GM23338 (cell line): ENCODE measurements around the gene GNAI2. TPM values are rescaled to one million over a fixed set of nuclear protein-coding genes. Genes with fewer than 3 reads are reported as not detected.

Experiments used
- ATAC-seq: fragments of 200-7000 bp; cut with Tn5 transposase; 3 replicates; pipeline ENCODE4 v1.9.1; 2020
- DNase-seq: peaks from one replicate; pipeline ENCODE4 v3.0.0-alpha.2; 2015; ENCODE audit warnings: low spot score
- H2AFZ ChIP-seq: fragments of 200-600 bp; sonication (generic); 2 replicates; pipeline ENCODE4 v1.8.0; 2016; ENCODE audit warnings: antibody characterized with exemption, mild to moderate bottlenecking, moderate library complexity
- H3F3A ChIP-seq: fragments of 200-600 bp; sonication (generic); replicated peaks from 2 replicates; pipeline ENCODE4 v1.8.0; 2017; ENCODE audit warnings: antibody characterized with exemption, mixed run types, low read depth
- H3K27ac ChIP-seq: fragments of 200-600 bp; sonication (generic); 2 replicates; pipeline ENCODE4 v1.6.1; 2016; ENCODE audit warnings: low read depth
- H3K27me3 ChIP-seq: fragments of 200-600 bp; sonication (generic); 2 replicates; pipeline ENCODE4 v1.8.0; 2016; ENCODE audit warnings: mild to moderate bottlenecking, mixed run types, moderate library complexity; ENCODE audit not compliant: insufficient read depth
- H3K36me3 ChIP-seq: fragments of 200-600 bp; sonication (generic); 2 replicates; pipeline ENCODE4 v1.8.0; 2016; ENCODE audit warnings: mild to moderate bottlenecking; ENCODE audit not compliant: insufficient read depth
- H3K4me1 ChIP-seq: fragments of 200-600 bp; sonication (generic); 2 replicates; pipeline ENCODE4 v1.8.0; 2016; ENCODE audit warnings: mild to moderate bottlenecking, moderate library complexity; ENCODE audit not compliant: insufficient read depth
- H3K4me2 ChIP-seq: fragments of 200-600 bp; sonication (generic); 2 replicates; pipeline ENCODE4 v1.7.1; 2017; ENCODE audit warnings: mixed run types
- H3K4me3 ChIP-seq: fragments of 200-600 bp; sonication (generic); 2 replicates; pipeline ENCODE4 v1.6.1; 2016; ENCODE audit warnings: mixed run types
- H3K79me2 ChIP-seq: fragments of 200-600 bp; sonication (generic); replicated peaks from 2 replicates; pipeline ENCODE4 v1.8.0; 2017; ENCODE audit warnings: mild to moderate bottlenecking; ENCODE audit not compliant: insufficient read depth
- H3K9me2 ChIP-seq: fragments of 200-600 bp; sonication (generic); 2 replicates; pipeline ENCODE4 v1.8.0; 2017; ENCODE audit not compliant: insufficient read depth
- H4K20me1 ChIP-seq: fragments of 200-600 bp; sonication (generic); replicated peaks from 2 replicates; pipeline ENCODE4 v1.8.0; 2017; ENCODE audit warnings: mild to moderate bottlenecking; ENCODE audit not compliant: insufficient read depth
- H3K27ac Mint-ChIP-seq: 2 replicates; pipeline ENCODE4 v1.8.0; 2020; ENCODE audit warnings: inconsistent platforms, mild to moderate bottlenecking, moderate library complexity, mixed read lengths
- H3K27me3 Mint-ChIP-seq: 3 replicates; pipeline ENCODE4 v1.8.0; 2022; ENCODE audit warnings: low read depth, mild to moderate bottlenecking, moderate library complexity, mixed read lengths, inconsistent platforms; ENCODE audit not compliant: insufficient read depth, poor library complexity
- H3K36me3 Mint-ChIP-seq: 3 replicates; pipeline ENCODE4 v1.8.0; 2021; ENCODE audit warnings: low read depth, mild to moderate bottlenecking, inconsistent platforms, moderate library complexity, mixed read lengths
- H3K4me1 Mint-ChIP-seq: 3 replicates; pipeline ENCODE4 v1.8.0; 2020; ENCODE audit warnings: mild to moderate bottlenecking, inconsistent platforms, mixed read lengths
- H3K4me3 Mint-ChIP-seq: 3 replicates; pipeline ENCODE4 v1.8.0; 2021; ENCODE audit warnings: moderate library complexity, mild to moderate bottlenecking, inconsistent platforms, mixed read lengths
- H3K9me3 Mint-ChIP-seq: 3 replicates; pipeline ENCODE4 v1.8.0; 2020; ENCODE audit warnings: moderate library complexity, mild to moderate bottlenecking, inconsistent platforms, mixed read lengths
- ETS1 ChIP-seq: IDR thresholded peaks from 2 replicates; pipeline ENCODE4 v1.6.1; 2016; ENCODE audit warnings: antibody characterized with exemption
- EZH2phosphoT487 ChIP-seq: fragments of 200-600 bp; sonication (generic); IDR thresholded peaks from one replicate; pipeline ENCODE4 v1.8.1; 2018; ENCODE audit warnings: antibody characterized with exemption; ENCODE audit not compliant: unreplicated experiment
- POLR2AphosphoS5 ChIP-seq: IDR thresholded peaks from 2 replicates; pipeline ENCODE4 v1.6.1; 2016; ENCODE audit warnings: antibody characterized with exemption, low read depth
- ZNF331 ChIP-seq: fragments of 250-450 bp; sonication (Bioruptor Pico); IDR thresholded peaks from 2 replicates; pipeline ENCODE4 v1.5.0; 2020; ENCODE audit warnings: low read depth, mild to moderate bottlenecking, moderate library complexity
- ZNF462 ChIP-seq: fragments of 250-450 bp; sonication (Bioruptor Pico); IDR thresholded peaks from 2 replicates; pipeline ENCODE4 v1.5.0; 2020; ENCODE audit warnings: mild to moderate bottlenecking, moderate library complexity
- polyA plus RNA-seq: library from polyadenylated mRNA; unstranded; fragments of >200 nt; fragmentation: Nextera tagmentation; extraction: Ambion mirVana; gene quantifications from 2 replicates; pipeline ENCODE4 v1.2.1, GENCODE V29; 2016
- total RNA-seq: library from RNA; depleted of rRNA; stranded (reverse); fragments of >200 nt; shearing (Covaris generic); gene quantifications from 2 replicates; pipeline ENCODE4 v1.2.3, GENCODE V29; 2014

GNAI2 gene
- total and polyA plus RNA-seq, 2 experiments from 2014 or later, result 138 to 153 TPM

- TF ChIP-seq ZNF462 (CRISPR knock-in tag), result no peak
- no peak for TF ChIP-seq EZH2phosphoT487
Observed at GRCh38 chr3:50237133-50237651, 1.2 kb downstream of the GNAI2 start (continued).

- Histone ChIP-seq H3K36me3 (no peaks in the 10 kb centered on the region), H3K9me2 (no peaks in the 10 kb centered on the region), H4K20me1 (peaks cover 38% of the 10 kb centered on the region), H3K79me2 (peaks cover 69% of the 10 kb centered on the region), H2AFZ (no peak overlapping the region), H3K4me1 (peaks cover 60% of the 10 kb centered on the region), H3K4me2 (peak overlapping the region; percentile 84), H3F3A (peaks cover 35% of the 10 kb centered on the region), H3K27ac (peak overlapping the region; percentile 90), H3K27me3 (no peaks in the 10 kb centered on the region), H3K4me3 (peak overlapping the region; percentile 90)
- Mint-ChIP-seq H3K36me3 (peaks cover 3% of the 10 kb centered on the region; the same call in 1 of the 3 replicates), H3K9me3 (no peaks in the 10 kb centered on the region), H3K4me3 (peak overlapping the region; percentile 97), H3K27me3 (peaks cover 21% of the 10 kb centered on the region), H3K27ac (peak overlapping the region; percentile 93), H3K4me1 (peaks cover 63% of the 10 kb centered on the region)
- ATAC-seq, result peak; percentile 4
- peak; percentile 84 for DNase-seq
- TF ChIP-seq POLR2AphosphoS5 (0 out of 2 replicates have a peak, but pooled peaks have one; percentile 17), ZNF331 (CRISPR knock-in tag) (no peak), ETS1 (0 out of 2 replicates have a peak, but pooled peaks have one; percentile 34)
Observed at GRCh38 chr3:50237754-50238548, 1.9 kb downstream of the GNAI2 start.
